SK-N-SH (cell line): Measurements from ENCODE around the gene GSS. TPM values are rescaled to one million over a fixed set of nuclear protein-coding genes. Genes with fewer than 3 reads are reported as not detected.

Experiments
- CTCF ChIA-PET: fragments of 300-600, 350-600 bp; formaldehyde crosslinking; extraction: SDS; loops from one replicate; lab custom pipeline; 2021; lab: Yijun Ruan, JAX
- POLR2A ChIA-PET: fragments of 350-600 bp; sonication (Branson Sonifier 250); formaldehyde crosslinking; extraction: SDS; loops from one replicate; lab custom pipeline; 2020; ENCODE audit warnings: antibody characterized with exemption, inconsistent platforms; lab: Yijun Ruan, JAX
- DNase-seq: peaks from one replicate; pipeline ENCODE4 v3.0.0; 2012
- H2AFZ ChIP-seq: fragments of 200-600 bp; sonication (generic); 2 replicates; pipeline ENCODE4 v1.8.1; 2016; ENCODE audit warnings: antibody characterized with exemption, mild to moderate bottlenecking, low read depth
- H3F3A ChIP-seq: fragments of 200-600 bp; sonication (generic); replicated peaks from 2 replicates; pipeline ENCODE3; 2016; ENCODE audit warnings: antibody characterized with exemption, mild to moderate bottlenecking; ENCODE audit not compliant: insufficient read depth
- H3K27ac ChIP-seq, 2 experiments: fragments of 200-500 bp in 1 of 2; fragments of 200-600 bp in 1 of 2; sonication (Bioruptor generic) in 1 of 2; sonication (generic), shearing (Covaris generic) in 1 of 2; 2 replicates each; pipeline versions ENCODE4 v1.5.1 to v1.6.1; 2014 to 2016; ENCODE audit warnings: low read depth in 2 of 2, inconsistent platforms in 1 of 2, low read length in 1 of 2, mild to moderate bottlenecking in 1 of 2, mixed read lengths in 1 of 2
- H3K27me3 ChIP-seq: fragments of 200-600 bp; sonication (generic), shearing (Covaris generic); 2 replicates; pipeline ENCODE4 v1.6.1; 2016; ENCODE audit warnings: mixed run types; ENCODE audit not compliant: insufficient read depth
- H3K36me3 ChIP-seq, 2 experiments: fragments of 200-500 bp in 1 of 2; fragments of 200-600 bp in 1 of 2; sonication (Bioruptor generic) in 1 of 2; sonication (generic) in 1 of 2; replicated peaks in 1 of 2; 2 replicates each; pipeline versions ENCODE3 to v1.5.1; 2014 to 2016; ENCODE audit warnings: low read length in 1 of 2, mild to moderate bottlenecking in 1 of 2; ENCODE audit not compliant: insufficient read depth in 2 of 2, control insufficient read depth in 1 of 2
- H3K4me1 ChIP-seq, 2 experiments: fragments of 200-500 bp in 1 of 2; fragments of 200-600 bp in 1 of 2; sonication (Bioruptor generic) in 1 of 2; sonication (generic), shearing (Covaris generic) in 1 of 2; 2 replicates each; pipeline versions ENCODE4 v1.5.1 to v1.6.1; 2014 to 2016; ENCODE audit warnings: low read depth in 1 of 2, low read length in 1 of 2, mixed run types in 1 of 2; ENCODE audit not compliant: insufficient read depth in 2 of 2, control insufficient read depth in 1 of 2
- H3K4me2 ChIP-seq: fragments of 200-600 bp; sonication (generic), shearing (Covaris generic); 2 replicates; pipeline ENCODE4 v1.6.1; 2017; ENCODE audit warnings: mixed run types
- H3K4me3 ChIP-seq, 2 experiments: fragments of 200-500 bp in 1 of 2; fragments of 200-600 bp in 1 of 2; sonication (Bioruptor generic) in 1 of 2; sonication (generic), shearing (Covaris generic) in 1 of 2; 2 replicates each; pipeline versions ENCODE4 v1.5.1 to v1.8.1; 2014 to 2016; ENCODE audit warnings: low read depth in 2 of 2, inconsistent platforms in 1 of 2, low read length in 1 of 2, mild to moderate bottlenecking in 1 of 2, mixed read lengths in 1 of 2, moderate library complexity in 1 of 2
- H3K79me2 ChIP-seq: fragments of 200-600 bp; sonication (generic); 2 replicates; pipeline ENCODE4 v1.8.1; 2017; ENCODE audit warnings: mild to moderate bottlenecking; ENCODE audit not compliant: insufficient read depth
- H3K9ac ChIP-seq: fragments of 200-600 bp; sonication (generic); 2 replicates; pipeline ENCODE4 v1.6.1; 2017; ENCODE audit warnings: mixed run types
- H3K9me2 ChIP-seq: fragments of 200-600 bp; sonication (generic); 2 replicates; pipeline ENCODE4 v1.6.1; 2017; ENCODE audit warnings: mixed run types
- H3K9me3 ChIP-seq: fragments of 200-600 bp; sonication (generic); 2 replicates; pipeline ENCODE4 v1.6.1; 2017; ENCODE audit warnings: mixed run types, mild to moderate bottlenecking, moderate library complexity
- H4K20me1 ChIP-seq: fragments of 200-600 bp; sonication (generic); 2 replicates; pipeline ENCODE4 v1.6.1; 2017; ENCODE audit warnings: mild to moderate bottlenecking, mixed run types; ENCODE audit not compliant: insufficient read depth
- EP300 ChIP-seq, 2 experiments: IDR thresholded peaks; 2 replicates each; pipeline versions ENCODE4 v1.4.0 to v1.6.1; 2012; ENCODE audit warnings: borderline replicate concordance in 1 of 2, low read depth in 1 of 2, low read length in 1 of 2
- FOSL2 ChIP-seq: IDR thresholded peaks from 2 replicates; pipeline ENCODE4 v1.4.0; 2012; ENCODE audit warnings: low read depth, mild to moderate bottlenecking, moderate library complexity, borderline replicate concordance
- FOXJ3 ChIP-seq: sonication (generic); formaldehyde crosslinking; IDR thresholded peaks from 2 replicates; pipeline ENCODE4 v1.5.1; 2020; ENCODE audit warnings: mild to moderate bottlenecking, missing genetic modification reagents
- GABPA ChIP-seq: IDR thresholded peaks from 2 replicates; pipeline ENCODE4 v1.4.0; 2012; ENCODE audit warnings: low read depth, mild to moderate bottlenecking
- GATA2 ChIP-seq: sonication (generic); formaldehyde crosslinking; IDR thresholded peaks from 2 replicates; pipeline ENCODE4 v1.5.0; 2020; ENCODE audit warnings: mild to moderate bottlenecking, missing genetic modification reagents
- MEF2A ChIP-seq: IDR thresholded peaks from 2 replicates; pipeline ENCODE4 v1.4.0; 2012; ENCODE audit warnings: low read depth, borderline replicate concordance
- NFIC ChIP-seq: IDR thresholded peaks from 2 replicates; pipeline ENCODE4 v1.4.0; 2012; ENCODE audit warnings: borderline replicate concordance
- RAD21 ChIP-seq: IDR thresholded peaks from 2 replicates; pipeline ENCODE4 v1.6.1; 2012; ENCODE audit warnings: mild to moderate bottlenecking, low read length
- RCOR1 ChIP-seq: fragments of 150-350 bp; IDR thresholded peaks from 2 replicates; pipeline ENCODE4 v1.6.1; 2017; ENCODE audit warnings: antibody characterized with exemption, low read length
- SIN3A ChIP-seq: IDR thresholded peaks from 2 replicates; pipeline ENCODE4 v1.6.1; 2012; ENCODE audit warnings: low read depth, mild to moderate bottlenecking, low read length, moderate library complexity, borderline replicate concordance
- TAF1 ChIP-seq: IDR thresholded peaks from 2 replicates; pipeline ENCODE4 v1.6.1; 2012; ENCODE audit warnings: low read depth, mild to moderate bottlenecking, low read length, moderate library complexity, borderline replicate concordance
- TEAD4 ChIP-seq: IDR thresholded peaks from 2 replicates; pipeline ENCODE4 v1.4.0; 2012; ENCODE audit warnings: mild to moderate bottlenecking, borderline replicate concordance; ENCODE audit not compliant: insufficient read depth
- YY1 ChIP-seq: IDR thresholded peaks from 2 replicates; pipeline ENCODE4 v1.4.0; 2012; ENCODE audit warnings: low read depth, mild to moderate bottlenecking
- WGBS: methylation state at CpG from one replicate; pipeline ENCODE4 v1.1.6; 2017; ENCODE audit warnings: low lambda C conversion rate; 5-methylcytosine and 5-hydroxymethylcytosine counted together
- polyA plus RNA-seq, 3 experiments: library from polyadenylated mRNA; depleted of rRNA; stranded (reverse); fragments of >200 nt; gene quantifications; 2 replicates each; pipeline ENCODE4 v1.2.3, GENCODE V29; 2012
- TF ChIP-seq, protein P1 (sequence below): IDR thresholded peaks from 2 replicates; pipeline ENCODE4 v1.4.0; 2012; ENCODE audit warnings: low read depth, borderline replicate concordance
- TF ChIP-seq, protein P2 (sequence below): fragments of 150-350 bp; IDR thresholded peaks from 2 replicates; pipeline ENCODE4 v1.6.1; 2017; ENCODE audit warnings: antibody characterized with exemption, low read length, low read depth, borderline replicate concordance
- TF ChIP-seq, protein P3 (sequence below): fragments of 200-600 bp; sonication (generic); IDR thresholded peaks from 2 replicates; pipeline ENCODE4 v1.6.1; 2017; ENCODE audit warnings: antibody characterized with exemption, mild to moderate bottlenecking, moderate library complexity
- TF ChIP-seq, protein P4 (sequence below): fragments of 150-350 bp; IDR thresholded peaks from 2 replicates; pipeline ENCODE4 v1.6.1; 2016; ENCODE audit warnings: mild to moderate bottlenecking, low read depth, low read length
- TF ChIP-seq, protein P5 (sequence below): IDR thresholded peaks from 2 replicates; pipeline ENCODE4 v1.6.1; 2012; ENCODE audit warnings: mild to moderate bottlenecking, low read depth, low read length, moderate library complexity

Gene GSS
- polyA plus RNA-seq, 1 of the 3 experiments (the other 2 are of a cell fraction): 95.6 TPM

DNA sequence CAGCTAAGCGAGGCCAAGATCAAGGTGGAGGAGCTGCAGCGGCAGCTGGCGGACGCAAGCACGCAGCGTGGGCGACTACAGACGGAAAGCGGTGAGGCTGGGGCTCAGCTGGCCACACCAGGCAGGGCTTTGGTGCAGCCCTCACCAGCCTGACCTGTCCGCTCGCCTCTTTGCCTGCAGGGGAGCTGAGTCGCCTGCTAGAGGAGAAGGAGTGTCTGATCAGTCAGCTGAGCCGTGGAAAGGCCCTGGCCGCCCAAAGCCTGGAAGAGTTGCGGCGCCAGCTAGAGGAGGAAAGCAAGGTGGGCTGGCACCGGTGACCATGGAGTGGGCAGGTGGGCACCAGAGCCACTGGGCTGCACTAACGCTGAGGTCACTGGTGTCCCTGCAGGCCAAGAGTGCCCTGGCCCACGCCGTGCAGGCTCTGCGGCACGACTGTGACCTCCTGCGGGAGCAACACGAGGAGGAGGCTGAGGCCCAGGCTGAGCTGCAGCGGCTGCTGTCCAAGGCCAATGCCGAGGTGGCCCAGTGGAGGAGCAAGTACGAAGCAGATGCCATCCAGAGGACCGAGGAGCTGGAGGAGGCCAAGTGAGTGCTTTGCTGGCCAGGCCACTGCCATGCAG, 42.8 kb upstream of the GSS start:
- 96% methylated on average over 18 of the region's 28 CpGs for WGBS
- ChIA-PET CTCF (interaction anchor here (0.8 to 1.4 kb wide), 4 partner anchors 11 to 126 kb away, joined by 3 to 6 read pairs (median 4); partner anchors contain the start of genes GGT7 and TRPC4AP), POLR2A (no interaction called here)
- no peak for DNase-seq
- Histone ChIP-seq H3K27me3 (no peaks in the 10 kb centered on the region), H2AFZ (no peak overlapping the region), H3K9me2 (no peaks in the 10 kb centered on the region), H3K4me3 (no peak overlapping the region), H3F3A (no peaks in the 10 kb centered on the region), H3K36me3 (peaks cover 8 to 71% of the 10 kb centered on the region in 2 experiments), H3K9ac (no peak overlapping the region), H3K27ac (no peak overlapping the region), H3K4me2 (no peak overlapping the region), H3K79me2 (no peaks in the 10 kb centered on the region), H3K9me3 (no peaks in the 10 kb centered on the region), H3K4me1 (no peaks in the 10 kb centered on the region; a peak in 1 of 4 replicates), H4K20me1 (no peaks in the 10 kb centered on the region)
- TF ChIP-seq RAD21: peak; percentile 14; the same call in 1 of the 2 replicates
- no peak for TF ChIP-seq GATA2 (CRISPR knock-in tag)

DNA sequence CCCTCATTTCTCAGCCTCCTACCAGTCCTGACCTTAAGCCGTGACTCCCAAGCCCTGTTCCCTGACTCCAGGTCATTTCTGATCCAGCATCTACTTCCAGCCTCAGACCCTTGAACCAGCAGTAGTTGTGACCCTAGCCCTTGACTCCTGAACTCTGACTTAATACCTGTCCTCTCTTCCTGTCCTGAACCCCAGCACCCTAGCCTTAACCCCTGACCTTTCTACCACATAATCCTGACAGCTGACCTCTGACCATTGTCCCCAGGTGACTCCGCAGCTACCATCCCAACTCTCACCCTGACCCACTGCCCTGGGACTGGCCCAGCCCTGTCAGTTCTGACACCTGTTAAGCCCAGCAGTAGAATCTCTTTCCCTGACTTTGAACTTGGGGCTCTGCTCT, 42.2 kb upstream of the GSS start:
- no peak for DNase-seq
- TF ChIP-seq, protein P1, sequence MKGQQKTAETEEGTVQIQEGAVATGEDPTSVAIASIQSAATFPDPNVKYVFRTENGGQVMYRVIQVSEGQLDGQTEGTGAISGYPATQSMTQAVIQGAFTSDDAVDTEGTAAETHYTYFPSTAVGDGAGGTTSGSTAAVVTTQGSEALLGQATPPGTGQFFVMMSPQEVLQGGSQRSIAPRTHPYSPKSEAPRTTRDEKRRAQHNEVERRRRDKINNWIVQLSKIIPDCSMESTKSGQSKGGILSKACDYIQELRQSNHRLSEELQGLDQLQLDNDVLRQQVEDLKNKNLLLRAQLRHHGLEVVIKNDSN: no peak
- TF ChIP-seq MEF2A (no peak), FOSL2 (no peak), GATA2 (CRISPR knock-in tag) (no peak), NFIC (no peak), SIN3A (no peak), TAF1 (no peak), YY1 (no peak), EP300 (IDR thresholded peaks at IDR 0.05; ENCODE audit: borderline replicate concordance in 1 of 2, low read depth in 1 of 2, low read length in 1 of 2) (no peak), GABPA (no peak), FOXJ3 (CRISPR knock-in tag) (no peak), TEAD4 (no peak), RCOR1 (no peak)
- TF ChIP-seq, protein P2, sequence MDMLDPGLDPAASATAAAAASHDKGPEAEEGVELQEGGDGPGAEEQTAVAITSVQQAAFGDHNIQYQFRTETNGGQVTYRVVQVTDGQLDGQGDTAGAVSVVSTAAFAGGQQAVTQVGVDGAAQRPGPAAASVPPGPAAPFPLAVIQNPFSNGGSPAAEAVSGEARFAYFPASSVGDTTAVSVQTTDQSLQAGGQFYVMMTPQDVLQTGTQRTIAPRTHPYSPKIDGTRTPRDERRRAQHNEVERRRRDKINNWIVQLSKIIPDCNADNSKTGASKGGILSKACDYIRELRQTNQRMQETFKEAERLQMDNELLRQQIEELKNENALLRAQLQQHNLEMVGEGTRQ: no peak
- TF ChIP-seq, protein P3, sequence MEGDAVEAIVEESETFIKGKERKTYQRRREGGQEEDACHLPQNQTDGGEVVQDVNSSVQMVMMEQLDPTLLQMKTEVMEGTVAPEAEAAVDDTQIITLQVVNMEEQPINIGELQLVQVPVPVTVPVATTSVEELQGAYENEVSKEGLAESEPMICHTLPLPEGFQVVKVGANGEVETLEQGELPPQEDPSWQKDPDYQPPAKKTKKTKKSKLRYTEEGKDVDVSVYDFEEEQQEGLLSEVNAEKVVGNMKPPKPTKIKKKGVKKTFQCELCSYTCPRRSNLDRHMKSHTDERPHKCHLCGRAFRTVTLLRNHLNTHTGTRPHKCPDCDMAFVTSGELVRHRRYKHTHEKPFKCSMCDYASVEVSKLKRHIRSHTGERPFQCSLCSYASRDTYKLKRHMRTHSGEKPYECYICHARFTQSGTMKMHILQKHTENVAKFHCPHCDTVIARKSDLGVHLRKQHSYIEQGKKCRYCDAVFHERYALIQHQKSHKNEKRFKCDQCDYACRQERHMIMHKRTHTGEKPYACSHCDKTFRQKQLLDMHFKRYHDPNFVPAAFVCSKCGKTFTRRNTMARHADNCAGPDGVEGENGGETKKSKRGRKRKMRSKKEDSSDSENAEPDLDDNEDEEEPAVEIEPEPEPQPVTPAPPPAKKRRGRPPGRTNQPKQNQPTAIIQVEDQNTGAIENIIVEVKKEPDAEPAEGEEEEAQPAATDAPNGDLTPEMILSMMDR: no peak
- TF ChIP-seq, protein P4, sequence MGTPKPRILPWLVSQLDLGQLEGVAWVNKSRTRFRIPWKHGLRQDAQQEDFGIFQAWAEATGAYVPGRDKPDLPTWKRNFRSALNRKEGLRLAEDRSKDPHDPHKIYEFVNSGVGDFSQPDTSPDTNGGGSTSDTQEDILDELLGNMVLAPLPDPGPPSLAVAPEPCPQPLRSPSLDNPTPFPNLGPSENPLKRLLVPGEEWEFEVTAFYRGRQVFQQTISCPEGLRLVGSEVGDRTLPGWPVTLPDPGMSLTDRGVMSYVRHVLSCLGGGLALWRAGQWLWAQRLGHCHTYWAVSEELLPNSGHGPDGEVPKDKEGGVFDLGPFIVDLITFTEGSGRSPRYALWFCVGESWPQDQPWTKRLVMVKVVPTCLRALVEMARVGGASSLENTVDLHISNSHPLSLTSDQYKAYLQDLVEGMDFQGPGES: no peak
- TF ChIP-seq, protein P5, sequence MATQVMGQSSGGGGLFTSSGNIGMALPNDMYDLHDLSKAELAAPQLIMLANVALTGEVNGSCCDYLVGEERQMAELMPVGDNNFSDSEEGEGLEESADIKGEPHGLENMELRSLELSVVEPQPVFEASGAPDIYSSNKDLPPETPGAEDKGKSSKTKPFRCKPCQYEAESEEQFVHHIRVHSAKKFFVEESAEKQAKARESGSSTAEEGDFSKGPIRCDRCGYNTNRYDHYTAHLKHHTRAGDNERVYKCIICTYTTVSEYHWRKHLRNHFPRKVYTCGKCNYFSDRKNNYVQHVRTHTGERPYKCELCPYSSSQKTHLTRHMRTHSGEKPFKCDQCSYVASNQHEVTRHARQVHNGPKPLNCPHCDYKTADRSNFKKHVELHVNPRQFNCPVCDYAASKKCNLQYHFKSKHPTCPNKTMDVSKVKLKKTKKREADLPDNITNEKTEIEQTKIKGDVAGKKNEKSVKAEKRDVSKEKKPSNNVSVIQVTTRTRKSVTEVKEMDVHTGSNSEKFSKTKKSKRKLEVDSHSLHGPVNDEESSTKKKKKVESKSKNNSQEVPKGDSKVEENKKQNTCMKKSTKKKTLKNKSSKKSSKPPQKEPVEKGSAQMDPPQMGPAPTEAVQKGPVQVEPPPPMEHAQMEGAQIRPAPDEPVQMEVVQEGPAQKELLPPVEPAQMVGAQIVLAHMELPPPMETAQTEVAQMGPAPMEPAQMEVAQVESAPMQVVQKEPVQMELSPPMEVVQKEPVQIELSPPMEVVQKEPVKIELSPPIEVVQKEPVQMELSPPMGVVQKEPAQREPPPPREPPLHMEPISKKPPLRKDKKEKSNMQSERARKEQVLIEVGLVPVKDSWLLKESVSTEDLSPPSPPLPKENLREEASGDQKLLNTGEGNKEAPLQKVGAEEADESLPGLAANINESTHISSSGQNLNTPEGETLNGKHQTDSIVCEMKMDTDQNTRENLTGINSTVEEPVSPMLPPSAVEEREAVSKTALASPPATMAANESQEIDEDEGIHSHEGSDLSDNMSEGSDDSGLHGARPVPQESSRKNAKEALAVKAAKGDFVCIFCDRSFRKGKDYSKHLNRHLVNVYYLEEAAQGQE: no peak
- no peak overlapping the region for H3K4me3 ChIP-seq
- no peak overlapping the region for H3K4me2 ChIP-seq
- 91% methylated on average over 2 of the region's 2 CpGs for WGBS
- H3K27ac ChIP-seq: no peak overlapping the region
- no peaks in the 10 kb centered on the region for H3K9me3 ChIP-seq
- no peak overlapping the region for H2AFZ ChIP-seq
- ChIA-PET CTCF (interaction anchor here (1.4 kb wide), 3 partner anchors 19 to 125 kb away, joined by 4 to 6 read pairs (median 5); partner anchors contain the start of gene GGT7), POLR2A (no interaction called here)
- no peaks in the 10 kb centered on the region for H3K27me3 ChIP-seq
- H3K4me1 ChIP-seq: no peaks in the 10 kb centered on the region; a peak in 1 of 4 replicates
- H3F3A ChIP-seq: no peaks in the 10 kb centered on the region
- peaks cover 8 to 69% of the 10 kb centered on the region in 2 experiments for H3K36me3 ChIP-seq
- H4K20me1 ChIP-seq: no peaks in the 10 kb centered on the region
- no peaks in the 10 kb centered on the region for H3K9me2 ChIP-seq
- H3K9ac ChIP-seq: no peak overlapping the region
- no peaks in the 10 kb centered on the region for H3K79me2 ChIP-seq
